HG03378 (cell line): ENCODE data around the gene AP2B1.
"Not testable (repeated sequence)": the region's sequence is repeated elsewhere in the genome, so short reads cannot be mapped to it uniquely, and the experiment has no call there.

ENCODE experiments used
- ATAC-seq: cut with Tn5 transposase; IDR thresholded peaks from one replicate; pipeline ENCODE4 v1.9.1; 2021; ENCODE audit warnings: mild to moderate bottlenecking, moderate library complexity; ENCODE audit not compliant: unreplicated experiment

The AP2B1 gene

GRCh38 chr17:35569405-35569804 is 17.7 kb upstream of the AP2B1 start:
- no peak for ATAC-seq

- ATAC-seq = no peak
Observed at GRCh38 chr17:35575759-35576158, 11.4 kb upstream of the AP2B1 start.

- no peak for ATAC-seq
Observed at GRCh38 chr17:35577830-35578196, 9.3 kb upstream of the AP2B1 start.

- peak; percentile 67 for ATAC-seq
Observed at GRCh38 chr17:35578197-35578928, 8.8 kb upstream of the AP2B1 start, which contains the start of gene PEX12. Gene PEX12 (minus strand): TSS chr17:35578571. CDS start chr17:35578021, 550 bp downstream.

GRCh38 chr17:35578929-35579432 is 8.1 kb upstream of the AP2B1 start:
- ATAC-seq = no peak

- no peak for ATAC-seq
Observed at GRCh38 chr17:35584061-35584460, 3.1 kb upstream of the AP2B1 start.

GRCh38 chr17:35586569-35587073 is 501 bp upstream of the AP2B1 start:
- ATAC-seq = peak; percentile 16

GRCh38 chr17:35588196-35588920 is 1.2 kb downstream of the AP2B1 start:
- ATAC-seq = no peak

GRCh38 chr17:35596072-35596471 is 8.9 kb downstream of the AP2B1 start:
- no peak for ATAC-seq

GRCh38 chr17:35596530-35597233 is 9.6 kb downstream of the AP2B1 start:
- no peak for ATAC-seq

GRCh38 chr17:35597604-35598003 is 10.5 kb downstream of the AP2B1 start:
- no peak for ATAC-seq

- ATAC-seq = no peak
Observed at GRCh38 chr17:35603674-35604073, 16.6 kb downstream of the AP2B1 start.

- ATAC-seq = no peak
Observed at GRCh38 chr17:35605678-35606077, 18.6 kb downstream of the AP2B1 start.

- no peak for ATAC-seq
Observed at GRCh38 chr17:35607239-35607847, 20.2 kb downstream of the AP2B1 start.

- ATAC-seq = no peak
Observed at GRCh38 chr17:35609831-35610230, 22.7 kb downstream of the AP2B1 start.

GRCh38 chr17:35610746-35611145 is 23.6 kb downstream of the AP2B1 start:
- ATAC-seq = not testable (repeated sequence)

- no peak for ATAC-seq
Observed at GRCh38 chr17:35612924-35613521, 25.9 kb downstream of the AP2B1 start.

GRCh38 chr17:35614810-35615209 is 27.7 kb downstream of the AP2B1 start:
- ATAC-seq = no peak

- no peak for ATAC-seq
Observed at GRCh38 chr17:35616536-35616935, 29.4 kb downstream of the AP2B1 start.

- no peak for ATAC-seq
Observed at GRCh38 chr17:35617505-35617904, 30.4 kb downstream of the AP2B1 start.
